Lower leg skin (tissue), 4 donors: ENCODE measurements around the gene RNF20. TPM values are rescaled to one million over a fixed set of nuclear protein-coding genes. Genes with fewer than 3 reads are reported as not detected.

Experiments used
- DNase-seq, 2 donors: peaks; one replicate each; pipeline ENCODE4 v3.0.0-alpha.2; 2019; ENCODE audit warnings: low spot score in 2 of 2
- H3K4me3 ChIP-seq: fragments of 200-600 bp; sonication (generic); 2 replicates; pipeline ENCODE4 v1.5.1; 2017; ENCODE audit warnings: mild to moderate bottlenecking, low read depth; ENCODE audit not compliant: poor library complexity, severe bottlenecking
- CTCF ChIP-seq, 3 donors: fragments of 450-650 bp; IDR thresholded peaks; one replicate each; pipeline ENCODE4 v1.5.1; 2016; ENCODE audit warnings: antibody characterized with exemption in 3 of 3, mild to moderate bottlenecking in 3 of 3, moderate library complexity in 2 of 3
- POLR2A ChIP-seq, 2 donors: fragments of 450-650 bp; IDR thresholded peaks; one replicate each; pipeline ENCODE4 v1.6.1; 2016 to 2017; ENCODE audit warnings: antibody characterized with exemption in 2 of 2, mild to moderate bottlenecking in 1 of 2, moderate library complexity in 1 of 2
- WGBS, 2 donors: methylation state at CpG; one replicate each; pipeline ENCODE4 v1.1.5; 2018; 5-methylcytosine and 5-hydroxymethylcytosine counted together
- intact Hi-C: fragments of 100-400 bp; cut with DNase I; formaldehyde crosslinking; loops from one replicate; pipeline ENCODE4 v1.15.0; 2023; ENCODE audit warnings: low total_unique reads
- total RNA-seq, 4 donors: library from RNA; depleted of rRNA; stranded (reverse); fragments of >200 nt; gene quantifications; one replicate each; pipeline ENCODE4 v1.1.0, GENCODE V29; 2016

Gene RNF20
- total RNA-seq, 4 donors from 2014 or later, result 21.6 to 25.0 (median 23.1) TPM

GRCh38 chr9:101566904-101567724, 33.5 kb downstream of the RNF20 start:
- no peak overlapping the region for H3K4me3 ChIP-seq
- DNase-seq, result no peak
- WGBS, 2 donors, result 81 to 83% methylated on average over 5 of the region's 5 CpGs
- no peak for TF ChIP-seq CTCF (IDR thresholded peaks at IDR 0.05)
- TF ChIP-seq POLR2A (IDR thresholded peaks at IDR 0.05), result no peak
- intact Hi-C loops, result no loop called here

- no peak for DNase-seq
- TF ChIP-seq POLR2A (IDR thresholded peaks at IDR 0.05) (no peak), CTCF (IDR thresholded peaks at IDR 0.05) (no peak)
- intact Hi-C loops, result no loop called here
- H3K4me3 ChIP-seq, result no peak overlapping the region
- WGBS, 2 donors, result 86 to 94% methylated on average over 3 of the region's 3 CpGs
These were observed 34.2 kb downstream of the RNF20 start for GRCh38 chr9:101567725-101568350.

- intact Hi-C loops, result no loop called here
- WGBS, 2 donors, result 70% methylated on average over 5 of the region's 5 CpGs
- no peak for DNase-seq
- TF ChIP-seq POLR2A (IDR thresholded peaks at IDR 0.05) (no peak), CTCF (IDR thresholded peaks at IDR 0.05) (no peak)
- no peak overlapping the region for H3K4me3 ChIP-seq
These were observed 36.3 kb downstream of the RNF20 start for GRCh38 chr9:101569741-101570501.

GRCh38 chr9:101571114-101571513, 37.5 kb downstream of the RNF20 start:
- 75 to 86% methylated on average over 1 of the region's 1 CpG for WGBS, 2 donors
- DNase-seq, result no peak
- H3K4me3 ChIP-seq, result no peak overlapping the region
- TF ChIP-seq POLR2A (IDR thresholded peaks at IDR 0.05) (no peak), CTCF (IDR thresholded peaks at IDR 0.05) (no peak)
- intact Hi-C loops, result no loop called here

- 48 to 77% methylated on average over 2 of the region's 2 CpGs for WGBS, 2 donors
- intact Hi-C loops, result no loop called here
- no peak for DNase-seq
- no peak overlapping the region for H3K4me3 ChIP-seq
- TF ChIP-seq POLR2A (IDR thresholded peaks at IDR 0.05) (no peak), CTCF (IDR thresholded peaks at IDR 0.05) (no peak)
These were observed 38.7 kb downstream of the RNF20 start for GRCh38 chr9:101572316-101572715.
